ENCODE results near the gene ARFGEF3.
"Not testable (repeated sequence)": the region's sequence is repeated elsewhere in the genome, so short reads cannot be mapped to it uniquely, and the experiment has no call there.

ARFGEF3 gene

DNA sequence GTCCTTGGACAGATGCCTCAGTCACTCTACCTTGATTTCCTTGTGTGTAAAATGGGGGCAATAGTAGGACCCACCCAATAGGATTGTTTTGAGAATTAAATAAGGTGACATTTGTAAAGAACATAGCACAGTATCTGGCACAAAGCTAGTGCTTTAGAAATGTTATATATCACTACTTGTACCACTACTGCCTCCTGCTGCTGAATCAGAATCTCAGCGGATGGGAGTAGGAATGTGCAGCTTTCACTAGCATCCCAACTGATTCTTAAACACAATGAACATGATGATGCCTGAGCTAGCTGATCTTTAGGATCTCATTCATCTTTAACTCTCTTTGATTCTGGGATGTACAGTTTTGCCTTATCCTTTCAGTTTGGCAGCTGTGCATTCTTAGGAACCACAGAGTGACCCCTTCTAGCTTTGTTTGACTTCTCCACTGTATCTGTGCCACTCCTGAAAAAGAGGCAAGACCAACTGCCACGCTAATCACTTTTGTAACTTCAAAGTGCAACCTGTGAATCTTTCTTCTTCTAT, 49.4 kb downstream of the ARFGEF3 start:
- DNase-seq (ENCODE audit: low read depth): no peak
- H3K4me3 ChIP-seq (ENCODE audit: low read depth, low read length): no peak overlapping the region
- TF ChIP-seq, protein P1, sequence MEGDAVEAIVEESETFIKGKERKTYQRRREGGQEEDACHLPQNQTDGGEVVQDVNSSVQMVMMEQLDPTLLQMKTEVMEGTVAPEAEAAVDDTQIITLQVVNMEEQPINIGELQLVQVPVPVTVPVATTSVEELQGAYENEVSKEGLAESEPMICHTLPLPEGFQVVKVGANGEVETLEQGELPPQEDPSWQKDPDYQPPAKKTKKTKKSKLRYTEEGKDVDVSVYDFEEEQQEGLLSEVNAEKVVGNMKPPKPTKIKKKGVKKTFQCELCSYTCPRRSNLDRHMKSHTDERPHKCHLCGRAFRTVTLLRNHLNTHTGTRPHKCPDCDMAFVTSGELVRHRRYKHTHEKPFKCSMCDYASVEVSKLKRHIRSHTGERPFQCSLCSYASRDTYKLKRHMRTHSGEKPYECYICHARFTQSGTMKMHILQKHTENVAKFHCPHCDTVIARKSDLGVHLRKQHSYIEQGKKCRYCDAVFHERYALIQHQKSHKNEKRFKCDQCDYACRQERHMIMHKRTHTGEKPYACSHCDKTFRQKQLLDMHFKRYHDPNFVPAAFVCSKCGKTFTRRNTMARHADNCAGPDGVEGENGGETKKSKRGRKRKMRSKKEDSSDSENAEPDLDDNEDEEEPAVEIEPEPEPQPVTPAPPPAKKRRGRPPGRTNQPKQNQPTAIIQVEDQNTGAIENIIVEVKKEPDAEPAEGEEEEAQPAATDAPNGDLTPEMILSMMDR (IDR thresholded peaks at IDR 0.05; ENCODE audit: control insufficient read depth, extremely low read depth, insufficient read depth): 0 out of 2 replicates have a peak, but pooled peaks have one; percentile 28

DNA sequence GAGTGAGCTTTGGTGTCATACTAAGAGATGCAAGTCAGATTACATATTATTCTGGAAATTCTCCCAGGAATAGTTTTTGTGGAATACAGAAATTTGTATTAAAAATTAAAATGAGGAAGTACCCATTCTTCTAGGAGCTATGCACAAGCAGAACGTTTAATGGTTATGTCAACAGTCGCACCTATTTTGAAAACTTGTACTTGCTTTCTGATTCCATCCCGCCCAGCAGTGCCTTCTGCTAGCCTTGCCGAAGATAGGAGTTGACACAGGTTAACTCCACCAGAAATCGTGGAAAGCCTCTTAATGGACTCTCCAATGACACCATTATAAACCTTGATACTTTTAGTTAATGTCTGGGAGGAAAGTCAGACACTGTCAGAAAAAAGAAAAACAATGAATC, 49.9 kb downstream of the ARFGEF3 start:
- no peak overlapping the region for H3K4me3 ChIP-seq (ENCODE audit: low read depth, low read length)
- no peak for DNase-seq (ENCODE audit: low read depth)
- TF ChIP-seq, protein P1 (IDR thresholded peaks at IDR 0.05; ENCODE audit: control insufficient read depth, extremely low read depth, insufficient read depth): no peak

DNA sequence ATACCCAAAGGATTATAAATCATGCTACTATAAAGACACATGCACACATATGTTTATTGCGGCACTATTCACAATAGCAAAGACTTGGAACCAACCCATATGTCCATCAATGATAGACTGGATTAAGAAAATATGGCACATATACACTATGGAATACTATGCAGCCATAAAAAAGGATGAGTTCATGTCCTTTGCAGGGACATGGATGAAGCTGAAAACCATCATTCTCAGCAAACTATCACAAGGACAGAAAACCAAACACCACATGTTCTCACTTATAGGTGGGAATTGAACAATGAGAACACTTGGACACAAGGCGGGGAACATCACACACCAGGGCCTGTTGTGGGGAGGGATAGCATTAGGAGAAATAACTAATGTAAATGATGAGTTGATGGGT, 50.8 kb downstream of the ARFGEF3 start:
- H3K4me3 ChIP-seq (ENCODE audit: low read depth, low read length); DNase-seq (ENCODE audit: low read depth): not testable (repeated sequence)

DNA sequence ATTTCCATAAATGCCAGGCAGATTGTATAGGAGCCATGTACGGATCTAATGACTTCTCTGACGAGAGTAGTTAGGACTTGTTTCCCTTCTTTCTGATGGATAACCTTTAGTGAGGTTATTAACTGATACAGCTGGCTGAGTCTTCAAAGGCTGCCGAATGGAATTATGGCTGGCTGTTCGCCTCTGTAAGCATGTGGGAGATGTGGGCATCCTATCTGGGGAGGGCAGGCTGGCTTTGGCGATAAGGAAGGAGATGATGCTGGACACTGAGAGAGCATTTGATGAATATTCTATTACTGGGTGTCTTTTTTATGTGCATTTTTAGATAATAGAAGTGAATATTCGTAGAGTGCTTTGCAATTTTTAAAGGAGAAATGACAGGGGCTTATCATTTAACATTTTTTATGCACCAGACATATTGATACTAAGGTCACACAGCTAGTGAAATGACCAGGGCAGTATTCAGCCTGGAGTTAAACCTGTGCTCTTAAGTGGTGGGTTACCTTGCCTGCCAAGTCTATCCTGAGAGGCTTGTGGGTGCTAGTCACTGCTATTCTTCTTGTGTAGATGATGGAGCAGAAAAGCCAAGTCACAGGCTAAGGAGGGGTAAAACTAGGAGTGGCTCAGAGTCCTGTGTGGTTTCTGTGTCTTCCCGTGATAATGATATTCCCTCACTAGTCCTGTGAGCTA, 53.5 kb downstream of the ARFGEF3 start:
- TF ChIP-seq, protein P1 (IDR thresholded peaks at IDR 0.05; ENCODE audit: control insufficient read depth, extremely low read depth, insufficient read depth): no peak
- DNase-seq (ENCODE audit: low read depth): no peak
- H3K4me3 ChIP-seq (ENCODE audit: low read depth, low read length): no peak overlapping the region

DNA sequence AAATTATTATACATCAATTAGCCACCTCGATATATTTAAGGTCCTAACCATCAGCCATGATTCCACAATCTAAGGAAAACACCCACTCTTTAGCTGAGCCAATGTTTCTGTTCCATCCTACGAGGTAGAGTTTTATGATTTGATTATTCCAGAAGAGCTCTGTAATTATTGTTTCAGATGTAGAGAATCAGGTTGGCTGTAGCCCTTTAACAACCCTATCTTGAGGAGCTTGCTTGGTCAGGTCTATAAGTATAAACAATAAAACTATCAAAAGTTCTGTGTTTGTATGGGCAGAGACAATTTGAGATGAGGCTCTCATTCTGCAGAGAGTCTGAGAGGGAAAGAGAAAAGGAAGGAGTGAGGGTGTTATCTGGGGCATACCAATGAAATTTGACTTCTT, 56.7 kb downstream of the ARFGEF3 start, which contains the start of gene PBOV1:
Gene PBOV1, minus strand, starts transcription at position 43 of the 400 bp plus-strand sequence. CDS start 96 bp downstream, outside the sequence.
- TF ChIP-seq, protein P1 (IDR thresholded peaks at IDR 0.05; ENCODE audit: control insufficient read depth, extremely low read depth, insufficient read depth): no peak
- DNase-seq (ENCODE audit: low read depth): no peak
- H3K4me3 ChIP-seq (ENCODE audit: low read depth, low read length): no peak within 1 kb of the TSS

DNA sequence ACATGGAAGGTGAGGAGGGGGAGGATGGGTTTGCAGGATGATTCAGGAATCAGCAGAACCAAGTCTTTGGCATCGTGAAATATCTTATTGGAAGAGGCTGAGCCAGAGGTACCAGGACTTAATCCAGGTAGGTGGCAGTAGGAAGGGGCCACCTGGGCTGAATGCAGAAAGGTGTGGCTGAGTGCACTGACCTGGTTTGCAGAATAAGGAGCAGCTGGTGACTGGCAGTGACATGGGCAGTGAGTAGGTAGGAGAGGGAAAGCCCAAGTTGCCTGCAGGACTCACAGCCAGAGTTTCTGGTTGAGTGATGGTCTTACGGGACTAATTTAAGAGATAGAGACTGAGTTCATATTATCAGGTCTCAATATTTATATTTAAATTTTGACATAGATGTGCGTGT, 57.7 kb downstream of the ARFGEF3 start:
- TF ChIP-seq, protein P1 (IDR thresholded peaks at IDR 0.05; ENCODE audit: control insufficient read depth, extremely low read depth, insufficient read depth): no peak
- DNase-seq (ENCODE audit: low read depth): no peak

DNA sequence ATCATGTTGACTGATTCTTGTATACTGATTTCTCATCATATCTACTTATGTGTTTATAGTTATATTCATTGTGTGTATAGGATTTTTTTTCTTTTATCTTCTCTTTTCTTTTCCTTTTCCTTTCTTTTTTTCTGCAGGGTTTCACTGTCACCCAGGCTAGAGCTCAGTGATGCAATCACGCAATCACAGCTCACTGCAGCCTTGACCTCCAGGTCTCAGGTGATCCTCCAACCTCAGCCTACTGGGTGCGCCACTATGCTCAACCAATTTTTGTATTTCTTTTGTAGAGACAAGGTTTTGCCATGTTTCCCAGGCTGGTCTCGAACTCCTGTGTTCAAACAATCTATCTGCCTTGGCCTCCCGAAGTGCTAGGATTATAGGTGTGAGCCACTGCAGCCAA, 58.2 kb downstream of the ARFGEF3 start:
- TF ChIP-seq, protein P1 (IDR thresholded peaks at IDR 0.05; ENCODE audit: control insufficient read depth, extremely low read depth, insufficient read depth): no peak
- DNase-seq (ENCODE audit: low read depth): no peak
- H3K4me3 ChIP-seq (ENCODE audit: low read depth, low read length): no peak overlapping the region

More for the DNA sequence above, 57.7 kb downstream of the ARFGEF3 start:
- H3K4me3 ChIP-seq (ENCODE audit: low read depth, low read length): no peak overlapping the region
